Right atrium auricular region (tissue), 2 donors: ENCODE measurements around the gene CFAP161. TPM values are rescaled to one million over a fixed set of nuclear protein-coding genes. Genes with fewer than 3 reads are reported as not detected.
A peak's percentile ranks its signal among the peaks of the same experiment; 100 is the strongest.

Source experiments
- DNase-seq: peaks from one replicate; pipeline ENCODE4 v3.0.0-alpha.2; 2019; ENCODE audit warnings: low spot score
- H3K27ac ChIP-seq, 2 donors: fragments of 200-600 bp; sonication (generic); 1 replicate in 1 of 2; 2 replicates in 1 of 2; pipeline ENCODE4 v1.5.1; 2016 to 2019
- H3K27me3 ChIP-seq, 2 donors: fragments of 200-600 bp; sonication (generic); one replicate each; pipeline versions ENCODE4 v1.5.1 to v1.6.0; 2017 to 2019
- H3K36me3 ChIP-seq: fragments of 200-600 bp; sonication (generic); one replicate; pipeline ENCODE4 v1.5.1; 2016
- H3K4me1 ChIP-seq, 2 donors: fragments of 200-600 bp; sonication (generic); one replicate each; pipeline versions ENCODE4 v1.5.1 to v1.6.0; 2017 to 2019
- H3K4me3 ChIP-seq, 2 donors: fragments of 200-600 bp; sonication (generic); 1 replicate in 1 of 2; 2 replicates in 1 of 2; pipeline ENCODE4 v1.5.1; 2017 to 2019; ENCODE audit warnings: mild to moderate bottlenecking in 1 of 2, moderate library complexity in 1 of 2
- H3K9me3 ChIP-seq, 2 donors: fragments of 200-600 bp; sonication (generic); one replicate each; pipeline ENCODE4 v1.5.1; 2019
- CTCF ChIP-seq, 2 donors: fragments of 200-600 bp; sonication (generic); IDR thresholded peaks; one replicate each; pipeline ENCODE4 v1.5.1; 2019; ENCODE audit warnings: antibody characterized with exemption in 2 of 2
- total RNA-seq, 2 donors: library from RNA; depleted of rRNA; stranded (reverse); fragments of >200 nt; gene quantifications; one replicate each; pipeline ENCODE4 v1.1.0, GENCODE V29; 2016

CFAP161 gene
- total RNA-seq, 2 donors from 2014 or later, result 6.2 TPM; not detected in 1

GRCh38 chr15:81108427-81108826 is 25.6 kb upstream of the CFAP161 start:
- Histone ChIP-seq H3K9me3 (no peaks in the 10 kb centered on the region), H3K4me3 (no peak overlapping the region), H3K27me3 (no peaks in the 10 kb centered on the region), H3K36me3 (no peaks in the 10 kb centered on the region), H3K27ac (no peak overlapping the region), H3K4me1 (peaks cover 0 to 4% of the 10 kb centered on the region in 2 donors)
- DNase-seq, result no peak
- TF ChIP-seq CTCF (IDR thresholded peaks at IDR 0.05), result peak; percentile 25 to 61

- no peak for DNase-seq
- no peak overlapping the region for H3K4me3 ChIP-seq
- H3K36me3 ChIP-seq, result no peaks in the 10 kb centered on the region
- H3K27me3 ChIP-seq, result no peaks in the 10 kb centered on the region
- H3K27ac ChIP-seq, result no peak overlapping the region
- TF ChIP-seq CTCF (IDR thresholded peaks at IDR 0.05), result no peak
- H3K9me3 ChIP-seq, result no peaks in the 10 kb centered on the region
- peaks cover 0 to 9% of the 10 kb centered on the region in 2 donors for H3K4me1 ChIP-seq
Measured at GRCh38 chr15:81111018-81111417, 23.1 kb upstream of the CFAP161 start.

GRCh38 chr15:81111510-81112470 is 22.3 kb upstream of the CFAP161 start:
- no peak overlapping the region for H3K4me3 ChIP-seq
- no peaks in the 10 kb centered on the region for H3K36me3 ChIP-seq
- DNase-seq, result no peak
- no peaks in the 10 kb centered on the region for H3K9me3 ChIP-seq
- H3K27ac ChIP-seq, result no peak overlapping the region
- peaks cover 0 to 9% of the 10 kb centered on the region in 2 donors for H3K4me1 ChIP-seq
- no peak for TF ChIP-seq CTCF (IDR thresholded peaks at IDR 0.05)
- no peaks in the 10 kb centered on the region for H3K27me3 ChIP-seq

GRCh38 chr15:81113204-81113657 is 20.8 kb upstream of the CFAP161 start:
- H3K4me1 ChIP-seq, result peaks cover 0 to 7% of the 10 kb centered on the region in 2 donors
- no peak overlapping the region for H3K4me3 ChIP-seq
- H3K36me3 ChIP-seq, result no peaks in the 10 kb centered on the region
- no peaks in the 10 kb centered on the region for H3K27me3 ChIP-seq
- no peak for DNase-seq
- H3K27ac ChIP-seq, result no peak overlapping the region
- no peak for TF ChIP-seq CTCF (IDR thresholded peaks at IDR 0.05)
- H3K9me3 ChIP-seq, result no peaks in the 10 kb centered on the region

- Histone ChIP-seq H3K4me1 (peaks cover 0 to 5% of the 10 kb centered on the region in 2 donors), H3K27ac (no peak overlapping the region), H3K9me3 (no peaks in the 10 kb centered on the region), H3K36me3 (no peaks in the 10 kb centered on the region), H3K4me3 (no peak overlapping the region), H3K27me3 (peaks cover 0 to 2% of the 10 kb centered on the region in 2 donors)
- DNase-seq, result no peak
- no peak for TF ChIP-seq CTCF (IDR thresholded peaks at IDR 0.05)
Measured at GRCh38 chr15:81113861-81114291, 20.2 kb upstream of the CFAP161 start.
